BLaER1 treated with 17β-estradiol and CSF1 and Interleukin-3, amounts not matched to agents 10 nM and 100 nM (cell line): ENCODE measurements around the gene DCST1.

Experiments used
- H3K27ac ChIP-seq, 11 experiments: shearing (Covaris generic); formaldehyde crosslinking; 2 replicates each; pipeline ENCODE4 v1.8.1; 2022
- H3K27me3 ChIP-seq, 11 experiments: shearing (Covaris generic); formaldehyde crosslinking; 2 replicates each; pipeline ENCODE4 v1.8.1; 2022
- H3K36me3 ChIP-seq, 11 experiments: shearing (Covaris generic); formaldehyde crosslinking; 2 replicates each; pipeline ENCODE4 v1.8.1; 2022
- H3K4me1 ChIP-seq, 10 experiments: shearing (Covaris generic); formaldehyde crosslinking; 2 replicates each; pipeline ENCODE4 v1.8.1; 2022
- H3K4me2 ChIP-seq, 11 experiments: shearing (Covaris generic); formaldehyde crosslinking; 2 replicates each; pipeline ENCODE4 v1.8.1; 2022
- H3K4me3 ChIP-seq, 10 experiments: shearing (Covaris generic); formaldehyde crosslinking; 2 replicates each; pipeline ENCODE4 v1.8.1; 2022
- H3K9ac ChIP-seq, 11 experiments: shearing (Covaris generic); formaldehyde crosslinking; 2 replicates each; pipeline ENCODE4 v1.8.1; 2022
- H3K9me3 ChIP-seq, 11 experiments: shearing (Covaris generic); formaldehyde crosslinking; replicated peaks in 1 of 11; 2 replicates each; pipeline ENCODE4 v1.8.1; 2022
- H4K20me1 ChIP-seq, 11 experiments: shearing (Covaris generic); formaldehyde crosslinking; 2 replicates each; pipeline ENCODE4 v1.8.1; 2022
- Cebpa-rat ChIP-seq, 11 experiments: shearing (Covaris generic); IDR thresholded peaks; 2 replicates each; pipeline ENCODE4 v1.8.1; 2022

The DCST1 gene

GRCh38 chr1:155029513-155030242, 3.9 kb upstream of the DCST1 start:
- Histone ChIP-seq H3K9me3 (no peaks in the 10 kb centered on the region), H3K4me2 (0 out of 22 replicates have a peak overlapping the region, but pooled peaks of 1 of the 11 experiments have one; percentile 10), H3K9ac (no peak overlapping the region), H3K27ac (0 out of 22 replicates have a peak overlapping the region, but pooled peaks of 1 of the 11 experiments have one; percentile 29), H4K20me1 (no peaks in the 10 kb centered on the region), H3K4me1 (peaks cover 0 to 11% (median 6%) of the 10 kb centered on the region in 10 experiments; a peak in 8 of 20 replicates), H3K36me3 (no peaks in the 10 kb centered on the region), H3K27me3 (no peaks in the 10 kb centered on the region), H3K4me3 (no peak overlapping the region)
- no peak for TF ChIP-seq Cebpa-rat (IDR thresholded peaks at IDR 0.05)

- Histone ChIP-seq H3K9ac (no peak overlapping the region), H3K4me1 (peaks cover 0 to 11% (median 5%) of the 10 kb centered on the region in 10 experiments; a peak in 8 of 20 replicates), H3K27ac (no peak overlapping the region), H3K4me2 (no peak overlapping the region), H3K9me3 (no peaks in the 10 kb centered on the region), H3K36me3 (no peaks in the 10 kb centered on the region), H3K4me3 (no peak overlapping the region), H4K20me1 (no peaks in the 10 kb centered on the region), H3K27me3 (no peaks in the 10 kb centered on the region)
- TF ChIP-seq Cebpa-rat (IDR thresholded peaks at IDR 0.05), result no peak
Measured at GRCh38 chr1:155030243-155030795, 3.3 kb upstream of the DCST1 start.

- Histone ChIP-seq H3K27me3 (no peaks in the 10 kb centered on the region), H3K36me3 (no peaks in the 10 kb centered on the region), H3K4me1 (peaks cover 0 to 16% (median 6%) of the 10 kb centered on the region in 10 experiments; a peak in 11 of 20 replicates), H3K4me2 (no peak overlapping the region), H4K20me1 (no peaks in the 10 kb centered on the region), H3K9ac (no peak overlapping the region), H3K9me3 (no peaks in the 10 kb centered on the region), H3K27ac (no peak overlapping the region), H3K4me3 (no peak overlapping the region)
- no peak for TF ChIP-seq Cebpa-rat (IDR thresholded peaks at IDR 0.05)
Measured at GRCh38 chr1:155030899-155031298, 2.7 kb upstream of the DCST1 start.

GRCh38 chr1:155032886-155033285, 738 bp upstream of the DCST1 start:
- Histone ChIP-seq H4K20me1 (no peaks in the 10 kb centered on the region), H3K9ac (no peak overlapping the region), H3K27me3 (no peaks in the 10 kb centered on the region), H3K4me2 (no peak overlapping the region), H3K36me3 (no peaks in the 10 kb centered on the region), H3K9me3 (no peaks in the 10 kb centered on the region), H3K27ac (no peak overlapping the region), H3K4me3 (no peak overlapping the region), H3K4me1 (peaks cover 0 to 34% (median 14%) of the 10 kb centered on the region in 10 experiments; a peak in 14 of 20 replicates)
- no peak for TF ChIP-seq Cebpa-rat (IDR thresholded peaks at IDR 0.05)

GRCh38 chr1:155034318-155035208, 939 bp downstream of the DCST1 start:
- peaks cover 13 to 36% (median 26%) of the 10 kb centered on the region in 10 experiments for H3K4me1 ChIP-seq
- H3K27me3 ChIP-seq, result no peaks in the 10 kb centered on the region
- H3K4me2 ChIP-seq, result no peak overlapping the region; a peak in 1 of 22 replicates
- H3K27ac ChIP-seq, result no peak overlapping the region
- H4K20me1 ChIP-seq, result no peaks in the 10 kb centered on the region
- H3K36me3 ChIP-seq, result no peaks in the 10 kb centered on the region
- TF ChIP-seq Cebpa-rat (IDR thresholded peaks at IDR 0.05), result no peak
- no peak overlapping the region for H3K4me3 ChIP-seq
- H3K9me3 ChIP-seq, result no peaks in the 10 kb centered on the region
- no peak overlapping the region for H3K9ac ChIP-seq

GRCh38 chr1:155035936-155036335, 2.3 kb downstream of the DCST1 start:
- no peak overlapping the region for H3K4me3 ChIP-seq
- TF ChIP-seq Cebpa-rat (IDR thresholded peaks at IDR 0.05), result no peak
- H4K20me1 ChIP-seq, result no peaks in the 10 kb centered on the region
- no peaks in the 10 kb centered on the region for H3K9me3 ChIP-seq
- H3K27me3 ChIP-seq, result no peaks in the 10 kb centered on the region
- H3K4me1 ChIP-seq, result peaks cover 16 to 38% (median 29%) of the 10 kb centered on the region in 10 experiments
- H3K9ac ChIP-seq, result no peak overlapping the region
- peak overlapping the region in 5 of 11 experiments; percentile 37 to 79 (median 76); a peak in 9 of 22 replicates for H3K4me2 ChIP-seq
- H3K36me3 ChIP-seq, result no peaks in the 10 kb centered on the region
- H3K27ac ChIP-seq, result no peak overlapping the region

- H3K9ac ChIP-seq, result no peak overlapping the region
- peak overlapping the region in 6 of 11 experiments; percentile 15 to 79 (median 57); a peak in 10 of 22 replicates for H3K4me2 ChIP-seq
- H3K4me3 ChIP-seq, result no peak overlapping the region
- no peak for TF ChIP-seq Cebpa-rat (IDR thresholded peaks at IDR 0.05)
- H4K20me1 ChIP-seq, result no peaks in the 10 kb centered on the region
- H3K9me3 ChIP-seq, result no peaks in the 10 kb centered on the region
- H3K4me1 ChIP-seq, result peaks cover 27 to 42% (median 36%) of the 10 kb centered on the region in 10 experiments
- H3K27ac ChIP-seq, result no peak overlapping the region
- no peaks in the 10 kb centered on the region for H3K36me3 ChIP-seq
- H3K27me3 ChIP-seq, result no peaks in the 10 kb centered on the region
Measured at GRCh38 chr1:155037043-155037442, 3.4 kb downstream of the DCST1 start.

GRCh38 chr1:155037851-155038441, 4.3 kb downstream of the DCST1 start:
- Histone ChIP-seq H3K27me3 (no peaks in the 10 kb centered on the region), H3K4me1 (peaks cover 33 to 51% (median 41%) of the 10 kb centered on the region in 10 experiments), H3K9ac (no peak overlapping the region), H4K20me1 (no peaks in the 10 kb centered on the region), H3K9me3 (no peaks in the 10 kb centered on the region), H3K27ac (no peak overlapping the region), H3K36me3 (no peaks in the 10 kb centered on the region), H3K4me2 (peak overlapping the region in 4 of 11 experiments; percentile 51 to 78 (median 73); a peak in 6 of 22 replicates), H3K4me3 (no peak overlapping the region)
- no peak for TF ChIP-seq Cebpa-rat (IDR thresholded peaks at IDR 0.05)
